GM12878 (cell line): ENCODE results near the gene LRRK1. TPM values are rescaled to one million over a fixed set of nuclear protein-coding genes. Genes with fewer than 3 reads are reported as not detected.

Experiments
- ATAC-seq: fragments of 200-7000 bp; cut with Tn5 transposase; 3 replicates; pipeline ENCODE4 v1.9.1; 2020; ENCODE audit warnings: mild to moderate bottlenecking, moderate library complexity
- BruUV-seq: library from RNA; stranded (reverse); fragments of 400-500 nt; replicated peaks from 2 replicates; lab custom pipeline; 2021; lab: Mats Ljungman, UMichigan
- CTCF ChIA-PET: fragments of 300-600 bp; sonication (Branson Sonifier 250); formaldehyde crosslinking; extraction: SDS; loops from one replicate; lab custom pipeline; 2021; ENCODE audit warnings: inconsistent platforms; lab: Yijun Ruan, JAX
- POLR2A ChIA-PET: fragments of 350-600 bp; formaldehyde crosslinking; extraction: SDS; loops from one replicate; lab custom pipeline; 2021; ENCODE audit warnings: inconsistent platforms; lab: Charles Lee
- RAD21 ChIA-PET: fragments of 300-600 bp; sonication (Branson Sonifier 250); formaldehyde crosslinking; loops from one replicate; lab custom pipeline; 2023; ENCODE audit warnings: antibody characterized with exemption; ENCODE audit not compliant: unreplicated experiment; lab: Charles Lee
- SMC1A ChIA-PET: fragments of 300-600 bp; sonication (Branson Sonifier 250); formaldehyde crosslinking; loops from one replicate; lab custom pipeline; 2023; ENCODE audit not compliant: unreplicated experiment, uncharacterized antibody; lab: Charles Lee
- DNase-seq: peaks from one replicate; pipeline ENCODE4 v3.0.0-alpha.2; 2011; ENCODE audit warnings: low read depth, low spot score
- FAIRE-seq: peaks from 3 replicates; lab custom pipeline; 2011; peaks lifted over from hg19 to GRCh38; lab: Jason Lieb, UNC
- H2AFZ ChIP-seq: 2 replicates; pipeline ENCODE4 v1.6.0; 2011; ENCODE audit warnings: low read depth, low read length, control low read depth; ENCODE audit not compliant: control insufficient read depth
- H3K27ac ChIP-seq: 2 replicates; pipeline ENCODE4 v1.5.1; 2011; ENCODE audit warnings: control low read depth; ENCODE audit not compliant: control insufficient read depth, insufficient read depth
- H3K27me3 ChIP-seq, 2 experiments: replicated peaks in 1 of 2; 2 replicates each; pipeline versions ENCODE4 v1.6.0 to v1.6.1; 2011; ENCODE audit warnings: low read length in 1 of 2; ENCODE audit not compliant: control insufficient read depth in 2 of 2, insufficient read depth in 2 of 2
- H3K36me3 ChIP-seq, 2 experiments: 2 replicates each; pipeline ENCODE4 v1.5.1; 2011; ENCODE audit warnings: low read length in 1 of 2; ENCODE audit not compliant: control insufficient read depth in 2 of 2, insufficient read depth in 2 of 2
- H3K4me1 ChIP-seq: 2 replicates; pipeline ENCODE4 v1.6.1; 2011; ENCODE audit warnings: mild to moderate bottlenecking, low read length, moderate library complexity, mixed read lengths; ENCODE audit not compliant: control insufficient read depth, insufficient read depth
- H3K4me2 ChIP-seq: 2 replicates; pipeline ENCODE4 v1.6.0; 2011; ENCODE audit warnings: control low read depth; ENCODE audit not compliant: control insufficient read depth, insufficient read depth
- H3K4me3 ChIP-seq: fragments of 200-600 bp; sonication (generic); 2 replicates; pipeline ENCODE4 v1.5.1; 2016
- H3K79me2 ChIP-seq: 2 replicates; pipeline ENCODE4 v1.6.0; 2011; ENCODE audit warnings: low read length; ENCODE audit not compliant: control insufficient read depth, insufficient read depth
- H3K9ac ChIP-seq: 2 replicates; pipeline ENCODE4 v1.8.0; 2011; ENCODE audit warnings: low read length, control low read depth, mixed read lengths; ENCODE audit not compliant: control insufficient read depth, insufficient read depth
- H3K9me3 ChIP-seq: replicated peaks from 3 replicates; pipeline ENCODE4 v1.5.1; 2011; ENCODE audit warnings: mild to moderate bottlenecking, low read length; ENCODE audit not compliant: control insufficient read depth, insufficient read depth
- H4K20me1 ChIP-seq: 2 replicates; pipeline ENCODE4 v1.6.0; 2011; ENCODE audit not compliant: control insufficient read depth, insufficient read depth
- BHLHE40 ChIP-seq, 2 experiments: fragments of 450-650 bp in 1 of 2; IDR thresholded peaks; 2 replicates each; pipeline ENCODE4 v1.6.1; 2011 to 2017; ENCODE audit warnings: low read depth in 2 of 2, borderline replicate concordance in 1 of 2, improper control_type of control experiment in 1 of 2, low read length in 1 of 2, mild to moderate bottlenecking in 1 of 2
- ELK1 ChIP-seq: IDR thresholded peaks from 2 replicates; pipeline ENCODE4 v1.6.1; 2012; ENCODE audit warnings: low read depth, low read length, improper control_type of control experiment
- SMC3 ChIP-seq: IDR thresholded peaks from 2 replicates; pipeline ENCODE4 v1.6.1; 2011; ENCODE audit warnings: low read length, improper control_type of control experiment, borderline replicate concordance
- TAF1 ChIP-seq: IDR thresholded peaks from 2 replicates; pipeline ENCODE4 v1.6.1; 2011; ENCODE audit warnings: mild to moderate bottlenecking, low read depth, low read length, borderline replicate concordance
- ZNF207 ChIP-seq: fragments of 450-650 bp; IDR thresholded peaks from 2 replicates; pipeline ENCODE4 v1.6.1; 2014; ENCODE audit warnings: antibody characterized with exemption, mild to moderate bottlenecking, borderline replicate concordance
- WGBS: methylation state at CpG from one replicate; pipeline ENCODE4 v1.1.6; 2016; ENCODE audit warnings: low lambda C conversion rate; ENCODE audit not compliant: insufficient replicate concordance, insufficient coverage; ENCODE audit errors: missing lambda C conversion rate; 5-methylcytosine and 5-hydroxymethylcytosine counted together
- in situ Hi-C: fragments of 300-500 bp; cut with MboI; formaldehyde crosslinking; loops from 9 replicates; pipeline ENCODE4 v1.14.3; 2018; ENCODE audit warnings: mixed read lengths
- intact Hi-C: fragments of 100-400 bp; cut with micrococcal nuclease; formaldehyde crosslinking; loops from one replicate; pipeline ENCODE4 v1.14.2; 2022; ENCODE audit not compliant: unreplicated experiment
- polyA plus RNA-seq, 11 experiments: library from polyadenylated mRNA; depleted of rRNA in 4 of 11; unstranded in 6 of 11; stranded (reverse) in 5 of 11; fragments of >200 nt; fragmentation: Nextera tagmentation in 4 of 11; fragmentation: Illumina TruSeq in 1 of 11; extraction: Ambion mirVana in 4 of 11; extraction: Trizol in 1 of 11; gene quantifications; 1 replicate in 1 of 11; 2 replicates in 10 of 11; pipeline versions ENCODE4 v1.2.1 to v1.2.3, GENCODE V29; 2011 to 2016; ENCODE audit warnings: inconsistent platforms in 2 of 11, missing spikeins in 2 of 11, low read depth in 1 of 11
- total RNA-seq, 4 experiments: library from RNA; depleted of rRNA in 3 of 4; stranded (reverse); fragments of >200 nt in 3 of 4; fragmentation: Illumina TruSeq in 1 of 4; extraction: Trizol in 1 of 4; gene quantifications; 2 replicates each; pipeline versions ENCODE4 v1.2.1 to v1.2.3, GENCODE V29; 2013 to 2021

The LRRK1 gene
- total and polyA plus RNA-seq, 10 of the 15 experiments (the other 5 are each of a cell fraction or from before 2014, with no cell fraction given), result 2.2 to 58.3 (median 17.9) TPM

- no peak for TF ChIP-seq ZNF207
- TF ChIP-seq ELK1, result no peak
Measured at GRCh38 chr15:101114610-101115009, 195.5 kb downstream of the LRRK1 start (continued).

- TF ChIP-seq BHLHE40 (IDR thresholded peaks at IDR 0.05; ENCODE audit: borderline replicate concordance in 1 of 2, low read depth in 2 of 2, low read length in 1 of 2) (no peak), TAF1 (no peak), SMC3 (no peak)
- BruUV-seq, result no TSS peak
- H3K27ac ChIP-seq, result no peak overlapping the region
- WGBS, result 53% methylated on average over 9 of the region's 9 CpGs
- peaks cover 3% of the 10 kb centered on the region; the same call in 1 of the 2 replicates for H3K4me1 ChIP-seq
- no peak for ATAC-seq
- SMC1A ChIA-PET, result no interaction called here
- CTCF ChIA-PET, result interaction anchor here (2.3 kb wide), 1 partner anchor 143 kb away, joined by 6 read pairs; no protein-coding TSS in a partner anchor
- H3K9ac ChIP-seq, result no peak overlapping the region
- in situ Hi-C loops, result no loop called here
- H3K4me2 ChIP-seq, result no peak overlapping the region
- H3K9me3 ChIP-seq, result no peaks in the 10 kb centered on the region
- H3K36me3 ChIP-seq, result no peaks in the 10 kb centered on the region
- no peaks in the 10 kb centered on the region for H3K79me2 ChIP-seq
- H2AFZ ChIP-seq, result no peak overlapping the region
- FAIRE-seq, result no peak
- no peaks in the 10 kb centered on the region; the same call in 1 of the 2 replicates for H4K20me1 ChIP-seq
- no peak for DNase-seq
- no peak overlapping the region for H3K4me3 ChIP-seq
- peaks cover 0 to 4% of the 10 kb centered on the region in 2 experiments; a peak in 1 of 4 replicates for H3K27me3 ChIP-seq
- POLR2A ChIA-PET, result no interaction called here
- intact Hi-C loops, result no loop called here
- RAD21 ChIA-PET, result interaction anchor here (2.6 kb wide), 1 partner anchor 143 kb away, joined by 11 read pairs; no protein-coding TSS in a partner anchor
Measured at GRCh38 chr15:101115393-101115785, 196.2 kb downstream of the LRRK1 start.
